BJ (cell line): ENCODE results near the gene ZBTB42. TPM values are rescaled to one million over a fixed set of nuclear protein-coding genes. Genes with fewer than 3 reads are reported as not detected.

Experiments
- CTCF ChIA-PET: fragments of 350-600 bp; formaldehyde crosslinking; extraction: SDS; loops from one replicate; lab custom pipeline; 2021; ENCODE audit warnings: antibody characterized with exemption, inconsistent platforms; lab: Yijun Ruan, JAX
- POLR2A ChIA-PET: fragments of 300-600 bp; sonication (Branson Sonifier 250); formaldehyde crosslinking; extraction: SDS; loops from one replicate; lab custom pipeline; 2021; ENCODE audit warnings: antibody characterized with exemption; lab: Charles Lee
- DNase-seq: peaks from one replicate; pipeline ENCODE4 v3.0.0-alpha.2; 2011; ENCODE audit warnings: low read depth
- H3K27me3 ChIP-seq: 2 replicates; pipeline ENCODE4 v1.6.0; 2011; ENCODE audit warnings: low read length; ENCODE audit not compliant: control insufficient read depth, insufficient read depth
- H3K36me3 ChIP-seq: 2 replicates; pipeline ENCODE4 v1.5.1; 2011; ENCODE audit warnings: low read length; ENCODE audit not compliant: control insufficient read depth, insufficient read depth
- H3K4me3 ChIP-seq: 2 replicates; pipeline ENCODE4 v1.5.1; 2011; ENCODE audit warnings: low read depth, mild to moderate bottlenecking, control low read depth, low read length
- CTCF ChIP-seq: IDR thresholded peaks from 2 replicates; pipeline ENCODE4 v1.5.1; 2011; ENCODE audit warnings: low read depth, mild to moderate bottlenecking, control low read depth, inconsistent platforms, low read length, moderate library complexity; ENCODE audit not compliant: insufficient read depth
- polyA plus RNA-seq: library from polyadenylated mRNA; depleted of rRNA; stranded (reverse); fragments of >200 nt; gene quantifications from 2 replicates; pipeline ENCODE4 v1.2.3, GENCODE V29; 2011

Gene ZBTB42
- polyA plus RNA-seq, 1 experiment = 2.7 TPM

GRCh38 chr14:104782086-104782807 lies 18.7 kb upstream of the ZBTB42 start:
- no peak for DNase-seq
- no peak for TF ChIP-seq CTCF
- POLR2A ChIA-PET = no interaction called here
- H3K4me3 ChIP-seq = no peak overlapping the region
- H3K27me3 ChIP-seq = no peaks in the 10 kb centered on the region
- CTCF ChIA-PET = interaction anchor here (1.3 to 6.3 kb wide), 2 partner anchors 12 kb away, joined by 3 to 33 read pairs; no protein-coding TSS in a partner anchor
- H3K36me3 ChIP-seq = peaks cover 25% of the 10 kb centered on the region

GRCh38 chr14:104782808-104783139 lies 18.1 kb upstream of the ZBTB42 start:
- H3K4me3 ChIP-seq = no peak overlapping the region
- CTCF ChIA-PET = interaction anchor here (6.3 kb wide), 1 partner anchor 13 kb away, joined by 33 read pairs; no protein-coding TSS in a partner anchor

GRCh38 chr14:104783484-104784217 lies 17.2 kb upstream of the ZBTB42 start:
- H3K27me3 ChIP-seq = no peaks in the 10 kb centered on the region
- ChIA-PET POLR2A (no interaction called here), CTCF (interaction anchor here (1.8 to 6.3 kb wide), 2 partner anchors 14 to 15 kb away, joined by 9 to 33 read pairs; no protein-coding TSS in a partner anchor)
- peaks cover 34% of the 10 kb centered on the region for H3K36me3 ChIP-seq
- no peak for DNase-seq
- no peak overlapping the region for H3K4me3 ChIP-seq
- TF ChIP-seq CTCF = no peak

More at GRCh38 chr14:104782808-104783139, 18.1 kb upstream of the ZBTB42 start:
- POLR2A ChIA-PET = no interaction called here
- Histone ChIP-seq H3K36me3 (peaks cover 27% of the 10 kb centered on the region), H3K27me3 (no peaks in the 10 kb centered on the region)
- DNase-seq = no peak
- no peak for TF ChIP-seq CTCF

- no peak for DNase-seq
- ChIA-PET CTCF (interaction anchor here (1.0 to 1.8 kb wide), 2 partner anchors 15 to 42 kb away, joined by 3 to 9 read pairs; no protein-coding TSS in a partner anchor), POLR2A (no interaction called here)
- Histone ChIP-seq H3K4me3 (no peak overlapping the region), H3K27me3 (no peaks in the 10 kb centered on the region), H3K36me3 (peaks cover 36% of the 10 kb centered on the region)
- TF ChIP-seq CTCF = no peak
Measured at GRCh38 chr14:104784218-104784568, 16.7 kb upstream of the ZBTB42 start.
